MM.1S (cell line): ENCODE measurements around the gene SLC49A3.

ENCODE experiments used
- DNase-seq: peaks from one replicate; pipeline ENCODE4 v3.0.0-alpha.2; 2015
- H2AFZ ChIP-seq: fragments of 300-600 bp; sonication (generic); 2 replicates; pipeline ENCODE4 v1.6.0; 2016; ENCODE audit warnings: antibody characterized with exemption, low read length
- H3F3A ChIP-seq: fragments of 300-600 bp; sonication (generic); 2 replicates; pipeline ENCODE4 v1.6.1; 2016; ENCODE audit warnings: mild to moderate bottlenecking, antibody characterized with exemption, low read length, moderate library complexity, mixed read lengths; ENCODE audit not compliant: insufficient read depth
- H3K27ac ChIP-seq: fragments of 300-600 bp; sonication (generic); 2 replicates; pipeline ENCODE4 v1.5.1; 2016; ENCODE audit warnings: mild to moderate bottlenecking, low read length
- H3K27me3 ChIP-seq: fragments of 300-600 bp; sonication (generic); replicated peaks from 2 replicates; pipeline ENCODE4 v1.6.0; 2016; ENCODE audit warnings: low read length; ENCODE audit not compliant: insufficient read depth
- H3K36me3 ChIP-seq: fragments of 300-600 bp; sonication (generic); replicated peaks from 2 replicates; pipeline ENCODE4 v1.6.1; 2016; ENCODE audit warnings: mild to moderate bottlenecking, low read length, mixed read lengths; ENCODE audit not compliant: insufficient read depth
- H3K4me1 ChIP-seq: fragments of 300-600 bp; sonication (generic); 2 replicates; pipeline ENCODE4 v1.6.1; 2016; ENCODE audit warnings: low read length, mixed read lengths
- H3K4me2 ChIP-seq: fragments of 300-600 bp; sonication (generic); 2 replicates; pipeline ENCODE4 v1.6.0; 2016; ENCODE audit warnings: low read depth, low read length
- H3K4me3 ChIP-seq: fragments of 300-600 bp; sonication (generic); 2 replicates; pipeline ENCODE4 v1.5.1; 2016; ENCODE audit warnings: low read length, mixed read lengths
- H3K79me2 ChIP-seq: fragments of 300-600 bp; sonication (generic); 2 replicates; pipeline ENCODE4 v1.6.1; 2016; ENCODE audit warnings: mixed run types, low read length, mixed read lengths
- H3K9ac ChIP-seq: fragments of 300-600 bp; sonication (generic); 2 replicates; pipeline ENCODE4 v1.6.1; 2016; ENCODE audit warnings: low read length, mixed read lengths
- H3K9me2 ChIP-seq: fragments of 300-600 bp; sonication (generic); replicated peaks from 2 replicates; pipeline ENCODE4 v1.6.1; 2016; ENCODE audit warnings: mild to moderate bottlenecking, low read length, mixed read lengths; ENCODE audit not compliant: insufficient read depth
- H3K9me3 ChIP-seq: fragments of 300-600 bp; sonication (generic); replicated peaks from 2 replicates; pipeline ENCODE4 v1.6.1; 2016; ENCODE audit warnings: mild to moderate bottlenecking, low read length, mixed read lengths; ENCODE audit not compliant: insufficient read depth
- H4K20me1 ChIP-seq: fragments of 300-600 bp; sonication (generic); 2 replicates; pipeline ENCODE4 v1.6.1; 2016; ENCODE audit warnings: mild to moderate bottlenecking, low read length, moderate library complexity, mixed read lengths; ENCODE audit not compliant: insufficient read depth
- EZH2 ChIP-seq: fragments of 300-600 bp; sonication (generic); optimal IDR thresholded peaks from 2 replicates; pipeline ENCODE3; 2017; ENCODE audit warnings: low read depth, mild to moderate bottlenecking, antibody characterized with exemption, low read length, mixed read lengths
- EZH2phosphoT487 ChIP-seq: fragments of 300-600 bp; sonication (generic); IDR thresholded peaks from 2 replicates; pipeline ENCODE4 v1.6.1; 2018; ENCODE audit warnings: antibody characterized with exemption, low read length
- TF ChIP-seq, protein P1 (sequence below): fragments of 300-600 bp; sonication (generic); IDR thresholded peaks from 2 replicates; pipeline ENCODE4 v1.5.1; 2016; ENCODE audit warnings: antibody characterized with exemption, low read length, mixed read lengths

The SLC49A3 gene

DNA sequence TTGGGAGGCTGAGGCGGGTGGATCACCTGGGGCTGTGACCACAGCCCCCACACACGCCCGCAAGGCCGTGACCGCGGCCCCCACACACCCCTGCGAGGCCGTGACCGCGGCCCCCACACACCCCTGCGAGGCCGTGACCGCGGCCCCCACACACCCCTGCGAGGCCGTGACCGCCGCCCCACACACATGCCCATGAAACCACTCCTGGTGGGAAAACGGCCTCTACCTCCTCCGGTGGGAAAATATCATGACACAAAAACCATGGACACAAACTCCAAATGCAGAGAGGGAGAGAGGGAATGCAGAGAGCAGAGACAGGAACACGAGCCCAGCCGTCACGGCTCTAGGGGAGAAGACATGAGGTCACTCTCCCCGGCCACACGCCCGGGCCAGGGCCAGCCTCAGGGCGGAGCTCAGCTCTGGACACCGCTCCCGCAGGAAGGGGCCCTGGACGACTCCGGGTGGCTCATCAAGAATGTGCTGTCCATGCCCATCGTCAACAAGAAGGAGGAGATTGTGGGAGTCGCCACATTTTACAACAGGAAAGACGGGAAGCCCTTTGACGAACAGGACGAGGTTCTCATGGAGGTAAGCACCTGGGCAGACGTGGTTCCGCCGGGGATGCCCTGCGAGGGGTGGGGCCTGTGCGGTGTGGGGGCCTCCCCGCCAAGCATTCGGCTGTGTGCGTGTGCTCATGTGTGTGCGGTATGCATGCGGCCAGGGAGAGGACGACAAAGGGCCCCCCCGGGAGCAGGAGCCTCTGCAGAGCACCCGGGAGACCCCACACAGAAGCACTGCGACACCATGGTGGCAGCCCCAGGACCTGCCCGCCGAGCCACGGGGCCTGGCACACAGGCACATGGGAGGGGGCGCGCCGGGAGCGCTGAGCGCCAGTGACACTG, 32.3 kb downstream of the SLC49A3 start:
- H3K9me2 ChIP-seq: no peaks in the 10 kb centered on the region

DNA sequence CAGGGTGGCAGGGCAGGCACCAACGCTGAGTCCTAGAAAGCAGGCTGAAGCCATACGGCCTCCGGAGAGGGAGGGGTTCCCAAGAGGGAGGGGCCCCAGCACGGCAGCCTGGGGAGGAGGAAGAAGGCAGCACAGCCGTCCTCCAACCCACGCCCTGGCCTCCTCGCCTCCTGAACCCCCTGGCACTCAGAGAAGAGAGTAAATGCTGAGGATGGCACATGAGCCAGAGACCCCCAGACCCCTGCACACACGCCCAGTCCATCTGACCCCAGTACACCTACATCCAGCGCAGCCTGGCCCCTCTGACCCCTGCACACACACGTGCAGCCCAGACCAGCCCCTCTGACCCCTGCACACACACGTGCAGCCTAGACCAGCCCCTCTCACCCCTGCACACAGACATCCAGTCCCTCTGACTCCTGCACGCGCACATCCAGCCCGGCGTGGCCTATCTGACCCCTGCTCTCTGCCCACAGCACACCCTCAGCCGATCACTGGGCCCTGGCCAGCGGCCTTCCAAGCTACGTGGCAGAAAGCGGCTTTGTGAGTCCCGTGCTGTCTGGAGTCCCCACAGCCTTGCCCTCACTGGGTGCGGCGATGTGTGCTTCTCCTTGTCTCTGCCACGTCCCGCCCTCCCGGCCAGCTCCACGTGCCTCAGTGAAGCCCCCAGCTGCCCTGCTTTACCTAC, 33.3 kb downstream of the SLC49A3 start:
- TF ChIP-seq EZH2phosphoT487: no peak

More for the DNA sequence above, 32.3 kb downstream of the SLC49A3 start:
- no peak for DNase-seq
- no peaks in the 10 kb centered on the region for H3K79me2 ChIP-seq
- TF ChIP-seq EZH2 (no peak), EZH2phosphoT487 (no peak)
- TF ChIP-seq, protein P1, sequence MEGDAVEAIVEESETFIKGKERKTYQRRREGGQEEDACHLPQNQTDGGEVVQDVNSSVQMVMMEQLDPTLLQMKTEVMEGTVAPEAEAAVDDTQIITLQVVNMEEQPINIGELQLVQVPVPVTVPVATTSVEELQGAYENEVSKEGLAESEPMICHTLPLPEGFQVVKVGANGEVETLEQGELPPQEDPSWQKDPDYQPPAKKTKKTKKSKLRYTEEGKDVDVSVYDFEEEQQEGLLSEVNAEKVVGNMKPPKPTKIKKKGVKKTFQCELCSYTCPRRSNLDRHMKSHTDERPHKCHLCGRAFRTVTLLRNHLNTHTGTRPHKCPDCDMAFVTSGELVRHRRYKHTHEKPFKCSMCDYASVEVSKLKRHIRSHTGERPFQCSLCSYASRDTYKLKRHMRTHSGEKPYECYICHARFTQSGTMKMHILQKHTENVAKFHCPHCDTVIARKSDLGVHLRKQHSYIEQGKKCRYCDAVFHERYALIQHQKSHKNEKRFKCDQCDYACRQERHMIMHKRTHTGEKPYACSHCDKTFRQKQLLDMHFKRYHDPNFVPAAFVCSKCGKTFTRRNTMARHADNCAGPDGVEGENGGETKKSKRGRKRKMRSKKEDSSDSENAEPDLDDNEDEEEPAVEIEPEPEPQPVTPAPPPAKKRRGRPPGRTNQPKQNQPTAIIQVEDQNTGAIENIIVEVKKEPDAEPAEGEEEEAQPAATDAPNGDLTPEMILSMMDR: no peak
- H3K9me3 ChIP-seq: no peaks in the 10 kb centered on the region
- no peaks in the 10 kb centered on the region for H3K27me3 ChIP-seq
- no peak overlapping the region for H2AFZ ChIP-seq
- no peak overlapping the region for H3K9ac ChIP-seq
- no peak overlapping the region for H3K4me3 ChIP-seq
- H3K27ac ChIP-seq: no peak overlapping the region
- no peaks in the 10 kb centered on the region for H4K20me1 ChIP-seq
- H3K36me3 ChIP-seq: no peaks in the 10 kb centered on the region
- H3K4me1 ChIP-seq: no peaks in the 10 kb centered on the region
- no peaks in the 10 kb centered on the region for H3F3A ChIP-seq
- no peak overlapping the region for H3K4me2 ChIP-seq

DNA sequence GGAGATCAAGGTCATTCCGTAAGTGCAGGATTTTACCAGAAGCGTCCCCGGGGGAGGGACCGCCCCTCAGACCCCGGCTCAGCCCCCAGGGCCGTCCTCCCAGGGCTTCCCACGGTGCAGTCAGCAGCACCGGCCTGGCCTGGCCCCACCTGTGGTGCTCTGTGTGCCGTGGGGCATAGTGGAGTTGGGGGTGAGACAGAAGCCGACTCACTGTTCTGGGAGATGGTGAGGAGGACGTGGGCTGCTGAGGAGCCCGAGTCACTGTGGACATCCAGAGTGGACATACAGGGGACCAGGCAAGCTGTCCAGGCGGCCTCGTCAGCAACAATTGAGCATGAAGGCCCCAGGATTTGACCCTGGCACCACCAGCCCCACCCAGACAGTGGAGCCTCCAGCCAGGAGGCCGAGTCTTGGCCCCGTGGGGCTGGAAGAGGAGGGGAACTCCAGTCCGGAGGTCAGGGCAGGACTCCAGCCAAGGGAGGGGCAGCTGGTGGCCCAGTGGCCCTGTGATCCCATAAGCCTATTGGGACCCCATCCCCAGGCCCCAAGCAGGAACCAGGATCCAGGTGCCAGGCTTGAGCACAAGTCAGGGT, 34.0 kb downstream of the SLC49A3 start:
- Histone ChIP-seq H2AFZ (no peak overlapping the region), H3K36me3 (no peaks in the 10 kb centered on the region), H3K4me2 (no peak overlapping the region), H3F3A (no peaks in the 10 kb centered on the region), H3K9me3 (no peaks in the 10 kb centered on the region), H3K79me2 (no peaks in the 10 kb centered on the region), H3K27ac (no peak overlapping the region), H4K20me1 (no peaks in the 10 kb centered on the region), H3K4me1 (no peaks in the 10 kb centered on the region), H3K4me3 (no peak overlapping the region), H3K9ac (no peak overlapping the region), H3K27me3 (no peaks in the 10 kb centered on the region), H3K9me2 (no peaks in the 10 kb centered on the region)
- TF ChIP-seq, protein P1: no peak
- TF ChIP-seq EZH2phosphoT487: no peak
- DNase-seq: no peak

More for the DNA sequence above, 33.3 kb downstream of the SLC49A3 start:
- no peaks in the 10 kb centered on the region for H3K4me1 ChIP-seq
- no peaks in the 10 kb centered on the region for H3K27me3 ChIP-seq
- no peak overlapping the region for H3K4me2 ChIP-seq
- H3K9me3 ChIP-seq: no peaks in the 10 kb centered on the region
- no peaks in the 10 kb centered on the region for H3K9me2 ChIP-seq
- H3K4me3 ChIP-seq: no peak overlapping the region
- no peak for DNase-seq
- H4K20me1 ChIP-seq: no peaks in the 10 kb centered on the region
- H3K36me3 ChIP-seq: no peaks in the 10 kb centered on the region
- no peak overlapping the region for H2AFZ ChIP-seq
- no peaks in the 10 kb centered on the region for H3K79me2 ChIP-seq
- no peaks in the 10 kb centered on the region for H3F3A ChIP-seq
- no peak overlapping the region for H3K27ac ChIP-seq
- no peak overlapping the region for H3K9ac ChIP-seq
